Activated T-cell treated with anti-CD3 and anti-CD28 coated beads, Interleukin-2, amount 50 U/mL, for 72 hours (primary cell): Measurements from ENCODE around the gene TMEM135. TPM values are rescaled to one million over a fixed set of nuclear protein-coding genes. Genes with fewer than 3 reads are reported as not detected.

ENCODE experiments used
- ATAC-seq, 2 donors: fragments of 150-1000 bp; cut with Tn5 transposase; replicated peaks in 1 of 2; 2 replicates each; pipeline ENCODE4 v1.10.0; 2021; ENCODE audit warnings: moderate library complexity in 2 of 2, mild to moderate bottlenecking in 1 of 2
- DNase-seq, 2 donors: peaks; one replicate each; pipeline ENCODE4 v3.0.0; 2021 to 2022; ENCODE audit warnings: mixed read lengths in 1 of 2
- H3K27ac Mint-ChIP-seq: one replicate; pipeline ENCODE4 v1.8.0; 2022; ENCODE audit warnings: mild to moderate bottlenecking, moderate library complexity, mixed read lengths
- H3K27me3 Mint-ChIP-seq: one replicate; pipeline ENCODE4 v1.8.0; 2022; ENCODE audit warnings: low read depth, mixed read lengths
- H3K36me3 Mint-ChIP-seq, 2 donors: one replicate each; pipeline ENCODE4 v1.8.0; 2022; ENCODE audit warnings: mixed read lengths in 2 of 2, mild to moderate bottlenecking in 1 of 2; ENCODE audit not compliant: insufficient read depth in 2 of 2
- H3K4me1 Mint-ChIP-seq: one replicate; pipeline ENCODE4 v1.8.0; 2022; ENCODE audit warnings: low read depth, mixed read lengths
- H3K4me3 Mint-ChIP-seq, 2 donors: one replicate each; pipeline ENCODE4 v1.8.0; 2022; ENCODE audit warnings: mild to moderate bottlenecking in 2 of 2, mixed read lengths in 2 of 2, moderate library complexity in 2 of 2
- H3K9me3 Mint-ChIP-seq, 2 donors: one replicate each; pipeline ENCODE4 v1.8.0; 2022; ENCODE audit warnings: mixed read lengths in 2 of 2
- total RNA-seq, 2 donors: library from RNA; stranded (reverse); gene quantifications; one replicate each; pipeline ENCODE4 v1.2.3, GENCODE V29; 2022

The TMEM135 gene
- total RNA-seq, 2 donors from 2014 or later = 30.8 to 32.7 TPM

DNA sequence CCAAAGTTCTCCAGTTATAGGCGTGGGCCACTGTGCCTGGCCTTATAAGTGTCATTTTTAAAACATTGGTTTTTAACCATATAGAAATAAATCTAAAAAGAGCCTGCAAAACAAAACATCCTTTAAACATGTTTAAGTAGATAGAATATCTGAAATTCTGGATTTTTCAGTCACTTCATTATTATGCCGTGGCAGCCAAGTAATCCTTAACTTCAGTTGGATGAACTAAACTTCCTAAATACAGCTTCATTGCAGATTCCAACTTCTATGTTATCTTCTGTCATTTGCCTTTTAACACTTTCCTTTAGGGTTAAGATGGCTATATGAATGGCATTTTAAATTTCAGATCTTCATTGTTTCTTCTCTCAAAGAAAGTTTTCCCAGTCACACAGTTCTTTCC is 291.4 kb downstream of the TMEM135 start:
- no peak for ATAC-seq
- H3K27me3 Mint-ChIP-seq = no peaks in the 10 kb centered on the region
- no peak overlapping the region for H3K27ac Mint-ChIP-seq
- H3K4me1 Mint-ChIP-seq = no peaks in the 10 kb centered on the region
- DNase-seq = no peak
- peaks cover 1% of the 10 kb centered on the region in 2 donors for H3K36me3 Mint-ChIP-seq
- peaks cover 3 to 5% of the 10 kb centered on the region in 2 donors for H3K9me3 Mint-ChIP-seq
- no peak overlapping the region for H3K4me3 Mint-ChIP-seq

DNA sequence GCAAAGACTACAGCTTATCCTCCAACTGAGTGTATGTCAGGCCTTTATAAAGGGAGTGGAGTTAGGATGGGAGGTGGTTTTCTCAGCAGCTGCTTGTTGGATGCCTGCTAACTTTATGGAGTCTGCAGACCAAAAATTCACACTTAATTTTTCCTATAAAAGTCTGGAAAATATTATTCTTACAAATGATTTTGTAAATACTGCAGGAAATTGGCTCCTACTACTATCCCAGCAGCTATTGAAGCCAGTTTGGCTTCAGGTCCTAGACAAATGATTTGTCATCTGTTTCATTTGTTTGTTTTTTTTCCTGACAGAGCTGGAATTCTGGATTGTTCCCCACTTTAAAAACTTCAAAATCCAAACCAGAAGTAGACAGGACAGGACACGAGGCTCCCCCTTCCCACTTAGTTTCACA is 292.5 kb downstream of the TMEM135 start:
- ATAC-seq (no peak), DNase-seq (no peak)
- no peak overlapping the region for H3K4me3 Mint-ChIP-seq
- H3K9me3 Mint-ChIP-seq = peaks cover 3 to 5% of the 10 kb centered on the region in 2 donors
- H3K27me3 Mint-ChIP-seq = no peaks in the 10 kb centered on the region
- no peak overlapping the region for H3K27ac Mint-ChIP-seq
- H3K36me3 Mint-ChIP-seq = peaks cover 1% of the 10 kb centered on the region in 2 donors
- no peaks in the 10 kb centered on the region for H3K4me1 Mint-ChIP-seq

DNA sequence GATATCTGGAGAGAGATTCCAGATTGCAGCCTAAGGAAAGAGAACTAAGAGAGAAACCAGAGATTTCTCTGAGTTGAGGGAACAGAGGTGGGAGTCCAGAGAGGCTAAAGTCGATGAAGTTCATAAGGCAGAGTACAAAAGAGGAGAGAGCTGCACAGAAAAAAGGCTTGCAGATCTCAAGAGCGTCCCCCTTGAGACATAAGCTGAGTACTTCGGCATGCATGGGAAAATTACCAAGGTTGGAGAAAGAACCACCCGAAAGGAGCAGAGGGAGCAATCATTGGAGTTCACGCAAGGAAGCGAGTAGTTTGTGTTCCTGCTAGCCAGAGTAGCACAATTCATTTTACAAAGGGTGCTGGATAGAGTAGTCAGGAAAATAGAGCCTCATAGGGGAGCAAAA is 293.5 kb downstream of the TMEM135 start:
- H3K9me3 Mint-ChIP-seq = peaks cover 3 to 5% of the 10 kb centered on the region in 2 donors
- H3K4me3 Mint-ChIP-seq = no peak overlapping the region
- DNase-seq (no peak), ATAC-seq (no peak)
- no peak overlapping the region for H3K27ac Mint-ChIP-seq
- H3K36me3 Mint-ChIP-seq = peaks cover 0 to 1% of the 10 kb centered on the region in 2 donors
- no peaks in the 10 kb centered on the region for H3K4me1 Mint-ChIP-seq
- H3K27me3 Mint-ChIP-seq = no peaks in the 10 kb centered on the region

DNA sequence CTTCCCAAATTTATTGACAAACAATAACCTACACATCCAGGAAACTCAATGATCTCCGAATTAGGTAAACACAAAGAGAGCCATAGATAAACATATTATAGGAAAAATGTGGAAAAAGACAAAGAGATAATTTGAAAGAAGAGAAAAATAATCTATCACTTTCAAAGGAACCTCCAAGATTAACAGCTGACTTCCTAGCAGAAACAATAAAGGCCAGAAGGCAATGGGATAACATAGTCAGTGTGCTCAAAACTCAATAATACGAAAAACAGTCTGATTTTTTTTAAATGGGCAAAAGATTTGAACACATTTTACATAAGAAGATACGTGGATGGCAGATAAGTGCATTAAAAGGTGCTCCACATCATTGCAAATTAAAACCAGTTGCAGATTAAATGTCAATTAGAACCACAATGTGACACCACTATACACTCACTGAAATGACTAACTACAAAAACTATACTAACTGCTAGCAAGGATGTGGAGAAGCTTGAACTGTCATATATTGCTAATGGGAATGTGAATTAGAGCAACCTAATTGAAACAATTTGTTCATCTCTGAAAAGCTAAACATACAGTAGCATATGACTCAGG is 300.4 kb downstream of the TMEM135 start:
- Mint-ChIP-seq H3K9me3 (peaks cover 6 to 12% of the 10 kb centered on the region in 2 donors), H3K27ac (peak overlapping the region; percentile 48), H3K27me3 (no peaks in the 10 kb centered on the region), H3K4me3 (no peak overlapping the region), H3K4me1 (no peaks in the 10 kb centered on the region), H3K36me3 (peaks cover 2 to 6% of the 10 kb centered on the region in 2 donors)
- ATAC-seq (no peak), DNase-seq (no peak)

DNA sequence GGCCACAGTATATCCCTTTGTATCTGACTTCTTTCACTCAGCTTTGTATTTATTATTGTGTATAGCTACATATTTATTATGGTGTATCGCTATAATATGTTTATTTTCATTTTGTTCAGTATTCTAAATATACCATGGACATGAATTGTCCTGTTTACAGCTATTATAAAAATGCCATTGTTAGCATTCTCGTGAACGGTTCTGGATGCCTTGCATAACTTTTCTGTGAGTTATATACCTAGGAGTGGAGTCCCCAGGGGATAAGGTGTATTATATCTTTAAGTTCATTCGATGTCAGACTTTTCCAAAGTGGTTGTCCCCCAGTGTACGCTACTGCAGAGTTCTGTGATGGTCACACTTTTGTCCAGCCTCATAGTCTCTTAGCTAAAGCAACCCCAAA is 301.7 kb downstream of the TMEM135 start:
- H3K36me3 Mint-ChIP-seq = peaks cover 2 to 6% of the 10 kb centered on the region in 2 donors
- no peak for DNase-seq
- no peak overlapping the region for H3K4me3 Mint-ChIP-seq
- no peak for ATAC-seq
- peaks cover 6 to 10% of the 10 kb centered on the region in 2 donors for H3K9me3 Mint-ChIP-seq
- no peak overlapping the region for H3K27ac Mint-ChIP-seq
- H3K27me3 Mint-ChIP-seq = no peaks in the 10 kb centered on the region
- no peaks in the 10 kb centered on the region for H3K4me1 Mint-ChIP-seq

DNA sequence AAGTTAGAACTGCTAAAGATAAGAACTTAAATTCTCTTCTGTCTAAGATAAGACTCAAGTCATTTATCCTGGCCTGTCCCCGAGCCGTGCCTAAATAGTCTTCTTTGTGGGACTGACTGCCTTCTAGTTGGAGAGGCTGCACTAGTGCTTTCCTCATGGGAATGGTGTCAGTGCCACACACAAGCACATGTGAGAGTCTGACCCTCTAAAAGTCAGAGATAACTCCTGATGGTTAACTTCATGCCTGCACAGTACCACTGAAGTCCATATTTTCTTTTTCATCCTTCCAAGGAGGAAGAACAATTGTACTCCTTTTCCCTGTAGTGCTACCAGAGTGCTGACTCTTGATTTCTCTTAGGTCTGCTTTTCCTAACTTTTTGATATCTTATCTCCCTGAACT is 309.7 kb downstream of the TMEM135 start:
- H3K27ac Mint-ChIP-seq = no peak overlapping the region
- no peaks in the 10 kb centered on the region for H3K36me3 Mint-ChIP-seq
- ATAC-seq (no peak), DNase-seq (no peak)
- peaks cover 6% of the 10 kb centered on the region for H3K27me3 Mint-ChIP-seq
- H3K4me3 Mint-ChIP-seq = no peak overlapping the region
- peaks cover 2% of the 10 kb centered on the region for H3K4me1 Mint-ChIP-seq
- no peaks in the 10 kb centered on the region for H3K9me3 Mint-ChIP-seq

DNA sequence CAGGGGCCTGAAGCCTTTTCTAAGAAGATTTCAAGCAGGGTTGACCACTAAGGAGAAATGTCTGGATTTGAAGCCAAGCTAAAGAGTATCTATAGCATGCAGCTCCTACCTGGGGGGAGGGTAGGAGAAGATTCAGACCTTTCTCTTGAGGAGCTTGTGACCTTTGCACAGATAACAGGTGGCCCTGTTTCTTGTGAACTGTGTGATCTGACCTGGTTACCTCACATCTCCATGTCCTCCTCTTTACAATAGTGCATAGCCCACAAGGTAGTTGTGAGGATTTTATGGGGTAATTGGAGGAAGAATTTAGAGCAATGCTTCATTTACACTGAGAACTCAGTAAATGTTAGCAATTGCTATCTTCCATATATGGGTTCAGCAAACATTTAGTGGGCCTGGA is 310.1 kb downstream of the TMEM135 start:
- no peaks in the 10 kb centered on the region for H3K9me3 Mint-ChIP-seq
- no peak overlapping the region for H3K4me3 Mint-ChIP-seq
- H3K27me3 Mint-ChIP-seq = peaks cover 8% of the 10 kb centered on the region
- no peak for DNase-seq
- ATAC-seq = no peak
- peaks cover 6% of the 10 kb centered on the region for H3K4me1 Mint-ChIP-seq
- no peaks in the 10 kb centered on the region for H3K36me3 Mint-ChIP-seq
- no peak overlapping the region for H3K27ac Mint-ChIP-seq

DNA sequence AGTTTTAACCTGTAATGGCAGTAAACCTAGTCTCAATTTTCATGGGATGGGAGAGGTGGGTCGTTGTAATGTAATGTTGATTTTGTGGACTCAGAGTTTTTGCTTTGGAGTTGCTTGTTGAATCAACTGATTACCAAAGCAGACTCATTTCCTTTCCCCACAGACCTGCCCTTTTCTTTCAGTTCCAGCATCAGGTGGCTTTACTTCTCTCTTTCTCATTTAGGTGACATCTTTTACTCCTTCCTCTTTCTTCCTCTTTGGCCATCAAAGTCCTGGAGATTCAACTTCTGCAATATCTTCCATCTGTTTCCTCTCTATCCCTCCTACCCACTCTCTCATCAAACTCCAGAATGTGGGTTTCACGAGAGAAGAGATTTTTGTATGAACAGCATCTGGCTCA is 313.9 kb downstream of the TMEM135 start:
- Mint-ChIP-seq H3K4me3 (no peak overlapping the region), H3K4me1 (peaks cover 12% of the 10 kb centered on the region), H3K27ac (no peak overlapping the region), H3K27me3 (peaks cover 8% of the 10 kb centered on the region), H3K36me3 (no peaks in the 10 kb centered on the region), H3K9me3 (no peaks in the 10 kb centered on the region)
- no peak for ATAC-seq
- no peak for DNase-seq

DNA sequence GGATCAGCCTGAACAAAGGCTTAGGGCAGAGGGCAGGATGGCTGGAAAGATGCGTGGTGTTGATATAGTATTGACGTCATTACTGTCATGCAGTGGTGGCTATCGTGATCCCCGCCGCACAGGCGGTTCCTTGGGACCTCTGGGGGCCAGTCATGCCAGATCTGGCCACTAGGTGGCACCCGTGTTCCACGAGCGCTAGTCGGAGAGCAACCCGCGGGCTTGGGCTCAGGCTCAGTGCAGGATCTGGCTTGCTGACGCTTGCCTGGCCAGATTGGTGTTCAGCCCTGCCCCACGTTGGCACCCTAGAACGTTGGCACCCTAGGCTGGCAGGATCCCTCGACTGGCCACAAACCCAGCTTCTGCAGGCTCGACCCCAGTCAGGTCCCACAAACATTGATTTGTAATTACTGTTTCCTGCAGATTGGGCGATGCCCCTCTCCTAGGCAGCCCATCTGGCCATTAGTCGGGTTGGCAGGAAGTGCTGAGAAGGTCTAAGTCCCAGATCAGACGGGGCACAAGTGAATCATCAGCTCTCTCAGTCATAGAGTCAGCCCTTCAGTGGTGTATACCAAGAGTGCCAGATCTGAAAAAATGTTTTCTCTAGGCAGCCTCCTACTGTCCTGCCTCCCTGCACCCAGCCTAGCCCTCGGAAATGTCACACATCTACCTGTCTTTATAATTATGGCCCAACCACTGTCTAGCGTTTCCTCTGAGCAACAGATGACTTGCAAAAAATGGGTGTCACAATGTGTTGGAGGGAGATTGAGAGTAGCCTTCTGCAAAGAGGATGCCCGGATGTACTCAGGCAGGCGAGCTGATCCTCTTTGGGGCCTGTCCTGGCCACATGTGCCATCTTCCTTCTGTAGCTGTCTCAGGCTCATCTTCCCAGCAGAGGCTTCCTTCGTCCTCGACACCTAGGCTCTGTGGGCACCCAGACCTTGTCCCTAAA is 315.3 kb downstream of the TMEM135 start:
- peak; percentile 86 to 90 for DNase-seq
- no peak overlapping the region for H3K4me3 Mint-ChIP-seq

DNA sequence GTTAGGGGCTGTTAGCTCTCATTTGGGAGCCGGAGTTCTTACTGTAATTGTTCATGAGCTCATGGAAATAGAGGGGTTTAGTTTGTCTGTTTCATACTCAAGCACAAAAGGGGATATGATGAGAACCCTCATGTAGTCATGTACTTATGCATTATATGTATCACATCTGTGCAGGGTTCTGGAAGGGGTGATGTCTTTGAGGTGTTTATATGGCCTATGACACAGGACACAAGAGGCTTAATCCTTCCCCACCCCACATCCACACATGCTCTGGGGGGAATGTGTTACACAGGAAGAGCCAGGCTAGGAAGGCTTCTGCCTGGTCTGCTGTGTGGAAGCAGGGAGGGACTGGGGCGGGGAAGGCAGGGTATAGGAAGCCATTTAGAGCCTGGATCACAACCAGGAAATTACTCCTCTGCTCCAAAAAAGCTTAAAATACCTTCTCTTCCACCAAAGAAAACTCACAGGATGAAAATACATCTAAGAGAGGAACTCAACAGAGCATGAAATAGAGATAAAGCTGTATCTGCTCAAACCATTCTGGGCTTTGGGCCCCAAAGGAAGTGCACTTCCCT is 316.1 kb downstream of the TMEM135 start:
- Mint-ChIP-seq H3K4me1 (peaks cover 12% of the 10 kb centered on the region), H3K36me3 (no peaks in the 10 kb centered on the region), H3K27me3 (peaks cover 8% of the 10 kb centered on the region), H3K4me3 (no peak overlapping the region), H3K27ac (no peak overlapping the region), H3K9me3 (no peaks in the 10 kb centered on the region)
- ATAC-seq (no peak), DNase-seq (no peak)

More for the DNA sequence above, 315.3 kb downstream of the TMEM135 start:
- ATAC-seq = peak; percentile 91 to 92
- H3K9me3 Mint-ChIP-seq = no peaks in the 10 kb centered on the region
- H3K4me1 Mint-ChIP-seq = peaks cover 12% of the 10 kb centered on the region
- peaks cover 8% of the 10 kb centered on the region for H3K27me3 Mint-ChIP-seq
- no peaks in the 10 kb centered on the region for H3K36me3 Mint-ChIP-seq
- H3K27ac Mint-ChIP-seq = no peak overlapping the region

DNA sequence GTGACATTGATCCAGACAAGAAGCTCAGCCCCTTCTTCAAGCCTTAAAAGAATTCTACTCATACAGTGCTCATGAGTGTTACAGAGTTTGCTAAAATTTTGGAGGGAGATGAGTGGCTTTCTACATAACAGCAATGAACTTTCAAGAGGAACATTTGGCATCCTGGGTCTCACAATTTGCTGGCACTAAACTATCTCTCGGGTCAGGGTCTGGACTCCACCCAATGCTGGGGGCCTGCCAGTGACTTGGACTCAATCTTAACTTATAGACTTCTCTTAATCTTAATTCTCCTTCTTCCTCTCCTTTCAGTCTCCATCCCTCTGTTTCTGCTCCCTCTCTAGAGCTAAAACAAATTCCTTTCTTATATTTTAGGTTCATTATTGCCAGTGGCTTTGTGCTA is 317.9 kb downstream of the TMEM135 start:
- Mint-ChIP-seq H3K27me3 (peaks cover 8% of the 10 kb centered on the region), H3K27ac (no peak overlapping the region), H3K4me1 (peaks cover 12% of the 10 kb centered on the region), H3K36me3 (no peaks in the 10 kb centered on the region), H3K4me3 (no peak overlapping the region), H3K9me3 (no peaks in the 10 kb centered on the region)
- DNase-seq (no peak), ATAC-seq (no peak)

DNA sequence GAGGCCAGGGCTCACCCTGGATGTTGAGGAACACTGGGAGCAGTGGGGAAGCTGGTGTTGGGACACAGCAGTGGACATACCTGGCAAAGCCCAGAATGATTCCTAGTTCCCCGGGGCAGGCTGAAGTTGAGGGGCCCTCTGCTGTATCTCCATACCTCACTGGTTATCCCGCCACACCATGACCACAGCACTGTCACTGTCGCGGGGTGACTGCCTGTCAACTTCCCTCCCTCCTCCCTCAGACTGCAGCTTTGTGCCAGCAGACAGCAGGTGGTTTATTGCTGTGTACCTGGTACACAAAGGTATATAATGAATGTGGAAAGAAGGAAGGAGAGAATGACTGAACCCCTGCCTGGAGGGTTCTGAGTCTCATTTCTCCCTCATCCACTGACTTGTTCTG is 318.7 kb downstream of the TMEM135 start:
- no peak overlapping the region for H3K27ac Mint-ChIP-seq
- ATAC-seq (no peak), DNase-seq (no peak)
- H3K4me3 Mint-ChIP-seq = no peak overlapping the region
- H3K27me3 Mint-ChIP-seq = peaks cover 8% of the 10 kb centered on the region
- no peaks in the 10 kb centered on the region for H3K36me3 Mint-ChIP-seq
- peaks cover 12% of the 10 kb centered on the region for H3K4me1 Mint-ChIP-seq
- H3K9me3 Mint-ChIP-seq = no peaks in the 10 kb centered on the region

DNA sequence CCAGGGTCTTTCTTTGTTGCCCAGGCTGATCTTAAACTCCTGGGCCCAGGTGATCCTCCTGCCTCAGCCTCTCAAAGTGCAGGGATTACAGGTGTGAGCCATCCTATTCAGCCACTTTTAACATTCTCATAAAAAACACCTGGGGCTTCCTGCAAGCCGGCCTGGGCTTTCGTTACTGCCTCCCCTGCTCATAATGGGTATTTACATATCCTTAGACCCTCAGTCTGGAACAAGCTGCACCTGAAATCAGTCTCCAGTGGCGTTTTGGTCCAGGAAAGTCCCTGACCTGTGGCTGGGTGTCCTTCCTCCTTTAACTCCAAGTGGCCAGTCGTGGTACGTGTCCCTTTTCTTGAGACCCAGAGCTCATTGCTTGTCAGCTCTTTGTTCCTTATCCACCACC is 320.7 kb downstream of the TMEM135 start:
- no peaks in the 10 kb centered on the region for H3K9me3 Mint-ChIP-seq
- H3K27ac Mint-ChIP-seq = no peak overlapping the region
- H3K27me3 Mint-ChIP-seq = no peaks in the 10 kb centered on the region
- no peaks in the 10 kb centered on the region for H3K36me3 Mint-ChIP-seq
- DNase-seq = no peak
- H3K4me3 Mint-ChIP-seq = no peak overlapping the region
- H3K4me1 Mint-ChIP-seq = peaks cover under 1% of the 10 kb centered on the region
- no peak for ATAC-seq
